AG04450 (cell line): Measurements from ENCODE around the gene MARVELD1. TPM values are rescaled to one million over a fixed set of nuclear protein-coding genes. Genes with fewer than 3 reads are reported as not detected.

Source experiments
- CTCF ChIA-PET: fragments of 300-600, 350-600 bp; formaldehyde crosslinking; extraction: SDS; loops from one replicate; lab custom pipeline; 2022; ENCODE audit warnings: antibody characterized with exemption, inconsistent platforms; lab: Charles Lee
- POLR2A ChIA-PET: fragments of 350-600 bp; formaldehyde crosslinking; extraction: SDS; loops from one replicate; lab custom pipeline; 2021; ENCODE audit warnings: antibody characterized with exemption, inconsistent platforms; lab: Yijun Ruan, JAX
- DNase-seq: peaks from one replicate; pipeline ENCODE4 v3.0.0-alpha.2; 2011; ENCODE audit warnings: low read depth, low spot score
- H3K27ac ChIP-seq: one replicate; pipeline ENCODE4 v1.5.1; 2012; ENCODE audit warnings: low read depth, low read length, control low read depth
- H3K27me3 ChIP-seq: one replicate; pipeline ENCODE4 v1.6.0; 2012; ENCODE audit warnings: low read length; ENCODE audit not compliant: control insufficient read depth, insufficient read depth
- H3K4me3 ChIP-seq: 2 replicates; pipeline ENCODE4 v1.5.1; 2011; ENCODE audit warnings: mild to moderate bottlenecking, low read depth, low read length, control low read depth
- H3K9me3 ChIP-seq: 2 replicates; pipeline ENCODE4 v1.5.1; 2012; ENCODE audit warnings: low read length; ENCODE audit not compliant: control insufficient read depth, insufficient read depth
- polyA plus RNA-seq: library from polyadenylated mRNA; depleted of rRNA; stranded (reverse); fragments of >200 nt; gene quantifications from 2 replicates; pipeline ENCODE4 v1.2.3, GENCODE V29; 2011
- TF ChIP-seq, protein P1 (sequence below): IDR thresholded peaks from 2 replicates; pipeline ENCODE4 v1.5.1; 2011; ENCODE audit warnings: low read depth, low read length, control low read depth, inconsistent platforms

Gene MARVELD1
- polyA plus RNA-seq, 1 experiment: 76.2 TPM

DNA sequence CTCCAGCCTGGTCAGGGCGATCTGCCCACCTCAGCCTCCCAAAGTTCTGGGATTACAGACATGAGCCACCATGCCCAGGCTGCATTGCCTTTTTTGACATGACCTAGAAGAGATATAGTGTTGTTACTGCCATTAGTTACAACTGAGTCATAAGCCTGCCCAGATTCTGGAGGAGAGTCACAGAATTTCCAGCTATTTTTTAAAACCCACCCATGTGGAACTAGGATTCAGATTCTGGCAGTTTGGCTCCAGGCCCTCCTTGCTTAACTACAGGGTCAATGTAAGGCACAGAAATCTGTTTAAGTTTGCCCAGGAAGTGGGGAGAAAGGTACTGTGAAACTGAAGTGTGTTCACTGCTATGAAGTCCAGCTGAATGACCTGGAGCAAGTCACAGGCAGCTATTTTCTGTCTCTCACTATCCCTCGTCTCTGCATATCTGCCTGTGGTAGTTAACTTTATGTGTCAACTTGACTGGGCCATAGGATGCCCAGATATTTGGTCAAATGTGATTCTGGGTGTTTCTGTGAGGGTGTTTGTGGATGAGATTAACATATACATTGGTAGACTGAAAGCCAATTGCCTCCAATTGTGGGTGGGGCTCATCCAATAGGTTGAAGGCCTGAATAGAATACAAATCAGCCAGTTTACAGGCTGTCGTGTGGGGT is 8.4 kb upstream of the MARVELD1 start:
- TF ChIP-seq, protein P1, sequence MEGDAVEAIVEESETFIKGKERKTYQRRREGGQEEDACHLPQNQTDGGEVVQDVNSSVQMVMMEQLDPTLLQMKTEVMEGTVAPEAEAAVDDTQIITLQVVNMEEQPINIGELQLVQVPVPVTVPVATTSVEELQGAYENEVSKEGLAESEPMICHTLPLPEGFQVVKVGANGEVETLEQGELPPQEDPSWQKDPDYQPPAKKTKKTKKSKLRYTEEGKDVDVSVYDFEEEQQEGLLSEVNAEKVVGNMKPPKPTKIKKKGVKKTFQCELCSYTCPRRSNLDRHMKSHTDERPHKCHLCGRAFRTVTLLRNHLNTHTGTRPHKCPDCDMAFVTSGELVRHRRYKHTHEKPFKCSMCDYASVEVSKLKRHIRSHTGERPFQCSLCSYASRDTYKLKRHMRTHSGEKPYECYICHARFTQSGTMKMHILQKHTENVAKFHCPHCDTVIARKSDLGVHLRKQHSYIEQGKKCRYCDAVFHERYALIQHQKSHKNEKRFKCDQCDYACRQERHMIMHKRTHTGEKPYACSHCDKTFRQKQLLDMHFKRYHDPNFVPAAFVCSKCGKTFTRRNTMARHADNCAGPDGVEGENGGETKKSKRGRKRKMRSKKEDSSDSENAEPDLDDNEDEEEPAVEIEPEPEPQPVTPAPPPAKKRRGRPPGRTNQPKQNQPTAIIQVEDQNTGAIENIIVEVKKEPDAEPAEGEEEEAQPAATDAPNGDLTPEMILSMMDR: no peak
- ChIA-PET POLR2A (interaction anchor here (0.7 kb wide), 1 partner anchor 18 kb away, joined by 5 read pairs; the partner anchor contains the start of gene AVPI1), CTCF (interaction anchor here (0.7 to 14.9 kb wide), 4 partner anchors 12 to 133 kb away, joined by 3 to 316 read pairs (median 6); partner anchors contain the start of genes ANKRD2 and ZFYVE27)
- Histone ChIP-seq H3K27ac (no peak overlapping the region), H3K27me3 (no peaks in the 10 kb centered on the region), H3K9me3 (no peaks in the 10 kb centered on the region), H3K4me3 (no peak overlapping the region)
- no peak for DNase-seq

GRCh38 chr10:97707134-97707861 is 6.2 kb upstream of the MARVELD1 start:
- TF ChIP-seq, protein P1: no peak
- Histone ChIP-seq H3K4me3 (no peak overlapping the region), H3K27ac (no peak overlapping the region), H3K27me3 (no peaks in the 10 kb centered on the region), H3K9me3 (no peaks in the 10 kb centered on the region)
- ChIA-PET CTCF (interaction anchor here (1.6 to 14.9 kb wide), 2 partner anchors 26 to 29 kb away, joined by 3 to 316 read pairs; partner anchors contain the start of gene ZFYVE27), POLR2A (interaction anchor here (1.0 kb wide), 1 partner anchor 20 kb away, joined by 4 read pairs; no protein-coding TSS in a partner anchor)
- no peak for DNase-seq

DNA sequence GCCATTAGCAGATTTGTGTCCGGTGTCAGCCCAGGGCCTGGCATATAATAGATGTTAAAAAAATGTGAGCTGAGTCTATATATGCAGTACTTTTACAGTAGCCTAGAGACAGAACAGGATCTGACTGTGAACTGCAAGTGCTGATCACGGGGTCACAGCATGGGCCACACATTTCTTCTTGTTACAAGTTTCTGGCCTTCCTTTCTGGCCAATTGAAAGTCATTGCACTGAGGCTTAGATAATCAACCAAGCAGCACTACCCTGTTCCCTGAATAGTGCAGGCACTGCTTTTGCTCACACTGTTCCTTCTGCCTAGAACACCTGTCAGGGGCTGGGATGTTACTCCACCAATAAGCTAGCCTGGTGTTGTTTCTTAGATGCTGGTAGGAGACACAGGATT is 5.4 kb upstream of the MARVELD1 start:
- CTCF ChIA-PET: interaction anchor here (0.6 to 14.9 kb wide), 2 partner anchors 25 to 84 kb away, joined by 3 to 316 read pairs; partner anchors contain the start of gene ZFYVE27
- no peaks in the 10 kb centered on the region; the same call in 1 of the 2 replicates for H3K9me3 ChIP-seq
- DNase-seq: no peak
- TF ChIP-seq, protein P1: no peak
- H3K27ac ChIP-seq: no peak overlapping the region
- POLR2A ChIA-PET: interaction anchor here (0.7 to 2.4 kb wide), 2 partner anchors 20 to 26 kb away, joined by 7 to 17 read pairs; partner anchors contain the start of gene AVPI1
- H3K4me3 ChIP-seq: no peak overlapping the region
- H3K27me3 ChIP-seq: no peaks in the 10 kb centered on the region

DNA sequence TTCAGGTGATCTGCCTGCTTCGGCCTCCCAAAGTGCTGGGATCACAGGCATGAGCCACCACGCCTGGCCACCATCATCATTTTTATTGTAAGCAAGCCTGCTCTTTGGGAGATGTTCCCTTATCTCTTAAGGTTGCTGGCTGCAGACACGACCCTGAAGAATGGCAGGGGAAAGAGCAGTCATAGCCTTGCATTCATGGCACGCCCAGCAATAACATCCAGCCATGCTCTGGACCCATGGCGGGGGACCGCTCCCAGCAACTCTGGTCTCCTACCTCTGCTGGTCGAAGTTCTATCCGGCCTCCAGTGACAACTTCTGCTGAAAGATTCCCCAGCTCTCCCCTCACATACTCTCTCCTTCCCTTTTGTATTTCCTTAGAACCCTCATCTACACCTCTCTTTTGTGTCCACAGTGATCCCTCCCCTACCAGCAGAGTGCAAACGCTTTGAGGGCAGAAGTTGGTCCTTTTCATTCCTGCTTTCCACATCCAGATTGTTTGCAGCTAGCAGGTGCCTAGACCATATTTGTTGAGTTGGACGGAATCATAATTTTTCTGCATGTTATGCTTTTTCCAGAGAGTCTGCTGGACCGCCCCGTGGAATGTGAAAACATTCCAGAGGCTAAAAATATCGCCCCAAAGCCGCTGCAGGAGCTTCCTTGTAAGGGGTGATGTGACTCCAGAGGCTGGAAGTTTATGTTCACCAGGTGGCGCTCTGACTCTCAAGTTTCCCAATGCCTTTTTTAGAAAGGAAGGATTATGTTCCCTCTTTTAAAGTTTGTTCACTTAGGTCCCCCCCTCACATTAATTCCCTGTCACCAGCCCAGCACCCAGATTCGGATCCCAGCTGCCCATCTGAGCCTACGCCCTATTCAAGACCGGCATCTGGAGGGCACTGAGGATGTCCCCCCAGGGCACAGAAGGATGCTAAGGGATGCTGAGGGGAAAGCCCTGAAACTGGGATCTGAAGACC is 4.3 kb upstream of the MARVELD1 start:
- POLR2A ChIA-PET: interaction anchor here (0.6 to 2.4 kb wide), 4 partner anchors 8 to 54 kb away, joined by 3 to 17 read pairs (median 8); partner anchors contain the start of gene AVPI1
- TF ChIP-seq, protein P1: peak; percentile 78
- CTCF ChIA-PET: interaction anchor here (0.5 to 14.9 kb wide), 21 partner anchors 8 to 310 kb away, joined by 3 to 316 read pairs (median 5); partner anchors contain the start of genes AVPI1 and ZFYVE27
- Histone ChIP-seq H3K27me3 (no peaks in the 10 kb centered on the region), H3K4me3 (no peak overlapping the region), H3K27ac (no peak overlapping the region), H3K9me3 (no peaks in the 10 kb centered on the region; the same call in 1 of the 2 replicates)
- peak; percentile 67 for DNase-seq
